HG03060 (cell line): Measurements from ENCODE around the gene ENPEP.
"Not testable (repeated sequence)": the region's sequence is repeated elsewhere in the genome, so short reads cannot be mapped to it uniquely, and the experiment has no call there.

Experiments
- ATAC-seq: cut with Tn5 transposase; IDR thresholded peaks from one replicate; pipeline ENCODE4 v1.9.1; 2021; ENCODE audit warnings: low read depth, moderate number of reproducible peaks; ENCODE audit not compliant: unreplicated experiment

Gene ENPEP

GRCh38 chr4:110515676-110516075 is 39.7 kb downstream of the ENPEP start:
- peak; percentile 13 for ATAC-seq

- ATAC-seq, result peak; percentile 69
These were observed 40.4 kb downstream of the ENPEP start for GRCh38 chr4:110516106-110516922.

GRCh38 chr4:110518889-110519490 is 43.0 kb downstream of the ENPEP start:
- no peak for ATAC-seq

GRCh38 chr4:110520886-110521285 is 44.9 kb downstream of the ENPEP start:
- ATAC-seq, result no peak

GRCh38 chr4:110526589-110526988 is 50.6 kb downstream of the ENPEP start:
- no peak for ATAC-seq

- ATAC-seq, result no peak
These were observed 51.2 kb downstream of the ENPEP start for GRCh38 chr4:110527156-110527555.

- ATAC-seq, result no peak
These were observed 57.1 kb downstream of the ENPEP start for GRCh38 chr4:110532901-110533589.

GRCh38 chr4:110533590-110533910 is 57.6 kb downstream of the ENPEP start:
- no peak for ATAC-seq

- ATAC-seq, result no peak
These were observed 58.0 kb downstream of the ENPEP start for GRCh38 chr4:110533940-110534339.

- no peak for ATAC-seq
These were observed 64.6 kb downstream of the ENPEP start for GRCh38 chr4:110540581-110540980.

- ATAC-seq, result no peak
These were observed 65.1 kb downstream of the ENPEP start for GRCh38 chr4:110540982-110541451.

- no peak for ATAC-seq
These were observed 67.6 kb downstream of the ENPEP start for GRCh38 chr4:110543577-110543976.

- no peak for ATAC-seq
These were observed 68.6 kb downstream of the ENPEP start for GRCh38 chr4:110544594-110544993.

- ATAC-seq, result no peak
These were observed 74.3 kb downstream of the ENPEP start for GRCh38 chr4:110550260-110550659.

GRCh38 chr4:110553197-110553596 is 77.2 kb downstream of the ENPEP start:
- ATAC-seq, result no peak

GRCh38 chr4:110567214-110567613 is 91.3 kb downstream of the ENPEP start:
- no peak for ATAC-seq

- not testable (repeated sequence) for ATAC-seq
These were observed 100.7 kb downstream of the ENPEP start for GRCh38 chr4:110576696-110577095.

GRCh38 chr4:110586131-110586850 is 110.3 kb downstream of the ENPEP start:
- no peak for ATAC-seq

GRCh38 chr4:110587666-110588285 is 111.8 kb downstream of the ENPEP start:
- ATAC-seq, result no peak

- no peak for ATAC-seq
These were observed 113.3 kb downstream of the ENPEP start for GRCh38 chr4:110589297-110589696.
